Left cardiac atrium (tissue), 4 donors: ENCODE results near the gene LRRC10B. TPM values are rescaled to one million over a fixed set of nuclear protein-coding genes. Genes with fewer than 3 reads are reported as not detected.

Experiments
- ATAC-seq, 2 donors: fragments of 200-7000 bp; cut with Tn5 transposase; one replicate each; pipeline ENCODE4 v1.9.1; 2020; ENCODE audit warnings: mild to moderate bottlenecking in 2 of 2, moderate library complexity in 2 of 2
- DNase-seq: peaks from one replicate; pipeline ENCODE4 v3.0.0-alpha.2; 2020
- intact Hi-C, 2 donors: fragments of 100-400 bp; cut with DNase I; formaldehyde crosslinking; loops; one replicate each; pipeline versions ENCODE4 v1.14.1 to v1.15.1; 2022 to 2023
- total RNA-seq, 2 donors: library from RNA; stranded (reverse); fragmentation: NEBNext Ultra II Directional; extraction: Animal tissue kit (Norgen Biotek cat#: 25700); gene quantifications; one replicate each; pipeline ENCODE4 v1.2.1, GENCODE V29; 2021
- donor health status: DM: no; HTN: yes; CAD: no.
- donor health status: DM: no; HTN: yes; CAD: no; lungs with severe emphysema.
- donor health status: DM: yes; HTN: yes; CAD: no.
- donor health status: Dilated cardiomyopathy.

LRRC10B gene
- total RNA-seq, 2 donors from 2014 or later: 0.74 to 1.1 TPM

- ATAC-seq (no peak), DNase-seq (no peak)
- intact Hi-C loops: no loop called here
These were observed 30.1 kb downstream of the LRRC10B start for GRCh38 chr11:61538636-61538961.

- ATAC-seq (peak; percentile 5 to 18), DNase-seq (no peak)
- intact Hi-C loops: no loop called here
These were observed 30.5 kb downstream of the LRRC10B start for GRCh38 chr11:61539006-61539405.

GRCh38 chr11:61539831-61540357, 31.3 kb downstream of the LRRC10B start:
- no peak for ATAC-seq
- no peak for DNase-seq
- intact Hi-C loops: no loop called here

- intact Hi-C loops: no loop called here
- no peak for DNase-seq
- ATAC-seq: no peak
These were observed 32.0 kb downstream of the LRRC10B start for GRCh38 chr11:61540528-61540927.

GRCh38 chr11:61541598-61541997, 33.0 kb downstream of the LRRC10B start:
- intact Hi-C loops: no loop called here
- peak in 1 of 2 donors; percentile 4 for ATAC-seq
- DNase-seq: no peak

GRCh38 chr11:61542024-61542461, 33.5 kb downstream of the LRRC10B start:
- peak in 1 of 2 donors; percentile 4 for ATAC-seq
- intact Hi-C loops: no loop called here

GRCh38 chr11:61542705-61543104, 34.2 kb downstream of the LRRC10B start:
- ATAC-seq (no peak), DNase-seq (no peak)
- intact Hi-C loops: no loop called here

More at GRCh38 chr11:61542024-61542461, 33.5 kb downstream of the LRRC10B start:
- DNase-seq: no peak

GRCh38 chr11:61543606-61544306, 35.2 kb downstream of the LRRC10B start:
- no peak for ATAC-seq
- intact Hi-C loops: no loop called here

GRCh38 chr11:61544466-61544865, 35.9 kb downstream of the LRRC10B start:
- no peak for ATAC-seq
- intact Hi-C loops: no loop called here
- no peak for DNase-seq

More at GRCh38 chr11:61543606-61544306, 35.2 kb downstream of the LRRC10B start:
- no peak for DNase-seq

- intact Hi-C loops: no loop called here
- ATAC-seq (no peak), DNase-seq (no peak)
These were observed 36.8 kb downstream of the LRRC10B start for GRCh38 chr11:61545341-61545740.

- intact Hi-C loops: no loop called here
- no peak for DNase-seq
- ATAC-seq: no peak
These were observed 37.4 kb downstream of the LRRC10B start for GRCh38 chr11:61545921-61546320.

GRCh38 chr11:61546663-61547062, 38.1 kb downstream of the LRRC10B start:
- intact Hi-C loops: no loop called here
- ATAC-seq (no peak), DNase-seq (no peak)

- ATAC-seq: no peak
- no peak for DNase-seq
- intact Hi-C loops: no loop called here
These were observed 38.7 kb downstream of the LRRC10B start for GRCh38 chr11:61547246-61547645.

GRCh38 chr11:61549177-61549576, 40.6 kb downstream of the LRRC10B start:
- DNase-seq (no peak), ATAC-seq (no peak)
- intact Hi-C loops: no loop called here

- no peak for DNase-seq
- intact Hi-C loops: no loop called here
- peak; percentile 16 to 24 for ATAC-seq
These were observed 41.4 kb downstream of the LRRC10B start for GRCh38 chr11:61549662-61550568.

GRCh38 chr11:61550665-61551227, 42.2 kb downstream of the LRRC10B start:
- ATAC-seq (no peak), DNase-seq (no peak)
- intact Hi-C loops: no loop called here

GRCh38 chr11:61551634-61552033, 43.1 kb downstream of the LRRC10B start:
- DNase-seq (peak; percentile 82), ATAC-seq (peak; percentile 82 to 87)
- intact Hi-C loops: no loop called here

GRCh38 chr11:61552108-61552635, 43.6 kb downstream of the LRRC10B start:
- ATAC-seq: peak; percentile 56 to 62
- no peak for DNase-seq
- intact Hi-C loops: no loop called here

GRCh38 chr11:61553373-61554171, 45.0 kb downstream of the LRRC10B start:
- DNase-seq (no peak), ATAC-seq (no peak)
- intact Hi-C loops: no loop called here
